HG03442 (cell line): ENCODE measurements around the gene KLHL18.
"Not testable (repeated sequence)": the region's sequence is repeated elsewhere in the genome, so short reads cannot be mapped to it uniquely, and the experiment has no call there.

Experiments
- ATAC-seq: cut with Tn5 transposase; IDR thresholded peaks from one replicate; pipeline ENCODE4 v1.9.1; 2021; ENCODE audit warnings: mild to moderate bottlenecking, moderate library complexity; ENCODE audit not compliant: unreplicated experiment

Gene KLHL18

GRCh38 chr3:47282424-47283192 is at the start of gene KLHL18, which contains the start of gene KIF9:
Gene KLHL18, plus strand, starts transcription at chr3:47282944. Its CDS starts 22 bp downstream, at chr3:47282966.
Gene KIF9, minus strand, starts transcription at chr3:47282799. Its CDS starts 5,425 bp downstream, at chr3:47277374.
- ATAC-seq, result peak; percentile 73

- ATAC-seq, result no peak
Observed at GRCh38 chr3:47238017-47238416, 44.7 kb upstream of the KLHL18 start.

GRCh38 chr3:47239929-47240328 is 42.8 kb upstream of the KLHL18 start:
- no peak for ATAC-seq

GRCh38 chr3:47243419-47244147 is 39.2 kb upstream of the KLHL18 start:
- ATAC-seq, result no peak

GRCh38 chr3:47244531-47245100 is 38.1 kb upstream of the KLHL18 start:
- no peak for ATAC-seq

GRCh38 chr3:47245271-47245670 is 37.5 kb upstream of the KLHL18 start:
- no peak for ATAC-seq

- ATAC-seq, result no peak
Observed at GRCh38 chr3:47247131-47248064, 35.3 kb upstream of the KLHL18 start.

GRCh38 chr3:47250309-47251060 is 32.3 kb upstream of the KLHL18 start:
- ATAC-seq, result no peak

GRCh38 chr3:47251085-47251484 is 31.7 kb upstream of the KLHL18 start:
- not testable (repeated sequence) for ATAC-seq

- ATAC-seq, result no peak
Observed at GRCh38 chr3:47251689-47252088, 31.1 kb upstream of the KLHL18 start.

GRCh38 chr3:47256331-47256730 is 26.4 kb upstream of the KLHL18 start:
- not testable (repeated sequence) for ATAC-seq

GRCh38 chr3:47259114-47259513 is 23.6 kb upstream of the KLHL18 start:
- no peak for ATAC-seq

GRCh38 chr3:47260605-47261004 is 22.1 kb upstream of the KLHL18 start:
- ATAC-seq, result no peak

GRCh38 chr3:47261301-47261700 is 21.4 kb upstream of the KLHL18 start:
- ATAC-seq, result no peak

- ATAC-seq, result no peak
Observed at GRCh38 chr3:47265008-47265407, 17.7 kb upstream of the KLHL18 start.

- no peak for ATAC-seq
Observed at GRCh38 chr3:47265725-47266428, 16.9 kb upstream of the KLHL18 start.

- peak; percentile 42 for ATAC-seq
Observed at GRCh38 chr3:47266709-47267489, 15.8 kb upstream of the KLHL18 start.

- no peak for ATAC-seq
Observed at GRCh38 chr3:47267490-47267824, 15.3 kb upstream of the KLHL18 start.

- no peak for ATAC-seq
Observed at GRCh38 chr3:47270526-47270925, 12.2 kb upstream of the KLHL18 start.
